IMR-90 (cell line): ENCODE data around the gene SRSF10.

Experiments
- BHLHE40 ChIP-seq: fragments of 150-350 bp; IDR thresholded peaks from 2 replicates; pipeline ENCODE4 v1.6.1; 2016; ENCODE audit warnings: mild to moderate bottlenecking, low read depth, low read length
- CEBPB ChIP-seq: IDR thresholded peaks from 2 replicates; pipeline ENCODE4 v1.6.1; 2012; ENCODE audit warnings: low read depth, low read length, improper control_type of control experiment
- CHD1 ChIP-seq: IDR thresholded peaks from 2 replicates; pipeline ENCODE4 v1.6.1; 2012; ENCODE audit warnings: low read depth, low read length, improper control_type of control experiment
- CTCF ChIP-seq: conservative IDR thresholded peaks from 2 replicates; pipeline ENCODE4 v1.5.1; 2012; ENCODE audit warnings: mild to moderate bottlenecking, low read depth, low read length, improper control_type of control experiment
- MAFK ChIP-seq: IDR thresholded peaks from 2 replicates; pipeline ENCODE4 v1.6.1; 2012; ENCODE audit warnings: low read depth, low read length, improper control_type of control experiment
- MAZ ChIP-seq: IDR thresholded peaks from 2 replicates; pipeline ENCODE4 v1.6.1; 2012; ENCODE audit warnings: low read depth, mild to moderate bottlenecking, low read length, improper control_type of control experiment, moderate library complexity, borderline replicate concordance
- NFE2L2 ChIP-seq: fragments of 150-350 bp; IDR thresholded peaks from 2 replicates; pipeline ENCODE4 v1.6.1; 2016; ENCODE audit warnings: low read depth, mild to moderate bottlenecking, low read length
- POLR2A ChIP-seq: IDR thresholded peaks from 2 replicates; pipeline ENCODE4 v1.6.1; 2012; ENCODE audit warnings: mild to moderate bottlenecking, low read depth, low read length
- RAD21 ChIP-seq: IDR thresholded peaks from 2 replicates; pipeline ENCODE4 v1.6.1; 2012; ENCODE audit warnings: low read length, improper control_type of control experiment
- RCOR1 ChIP-seq: IDR thresholded peaks from 2 replicates; pipeline ENCODE4 v1.6.1; 2012; ENCODE audit warnings: mild to moderate bottlenecking, low read length, improper control_type of control experiment; ENCODE audit not compliant: insufficient replicate concordance
- RFX5 ChIP-seq: IDR thresholded peaks from 2 replicates; pipeline ENCODE4 v1.8.0; 2012; ENCODE audit warnings: low read depth, mild to moderate bottlenecking, low read length, moderate library complexity
- SMC3 ChIP-seq: fragments of 150-350 bp; IDR thresholded peaks from 2 replicates; pipeline ENCODE4 v1.6.1; 2016; ENCODE audit warnings: low read depth, mild to moderate bottlenecking, antibody characterized with exemption, low read length, moderate library complexity
- USF2 ChIP-seq: fragments of 150-350 bp; IDR thresholded peaks from 2 replicates; pipeline ENCODE4 v1.6.1; 2017; ENCODE audit warnings: mild to moderate bottlenecking, antibody characterized with exemption, low read length, low read depth

- no peak for TF ChIP-seq CTCF
- no peak for TF ChIP-seq POLR2A
- TF ChIP-seq USF2: no peak
- TF ChIP-seq RFX5: no peak
- no peak for TF ChIP-seq CEBPB
- no peak for TF ChIP-seq CHD1
- no peak for TF ChIP-seq NFE2L2
- TF ChIP-seq RCOR1: no peak
- TF ChIP-seq BHLHE40: no peak
- no peak for TF ChIP-seq MAFK
- no peak for TF ChIP-seq SMC3
- TF ChIP-seq MAZ: no peak
- TF ChIP-seq RAD21: no peak
These were observed 51.3 kb downstream of the SRSF10 start for GRCh38 chr1:23928789-23929188.
